Transverse colon (tissue), 4 donors: ENCODE measurements around the gene RHOC. TPM values are rescaled to one million over a fixed set of nuclear protein-coding genes. Genes with fewer than 3 reads are reported as not detected.
"Not testable (repeated sequence)": the region's sequence is repeated elsewhere in the genome, so short reads cannot be mapped to it uniquely, and the experiment has no call there.

Experiments used
- DNase-seq: peaks from one replicate; pipeline ENCODE4 v3.0.0-alpha.2; 2019
- H3K27ac ChIP-seq, 4 donors: fragments of 200-600 bp; sonication (generic); 2 replicates each; pipeline ENCODE4 v1.5.1; 2016 to 2018; ENCODE audit warnings: inconsistent platforms in 4 of 4
- H3K27me3 ChIP-seq: fragments of 200-600 bp; sonication (generic); 2 replicates; pipeline ENCODE4 v1.5.1; 2017; ENCODE audit warnings: inconsistent platforms
- H3K36me3 ChIP-seq, 4 donors: fragments of 200-600 bp; sonication (generic); 2 replicates each; pipeline ENCODE4 v1.5.1; 2017 to 2019; ENCODE audit warnings: inconsistent platforms in 4 of 4
- H3K4me1 ChIP-seq, 4 donors: fragments of 200-600 bp; sonication (generic); 2 replicates each; pipeline ENCODE4 v1.5.1; 2017 to 2020; ENCODE audit warnings: inconsistent platforms in 4 of 4
- H3K4me3 ChIP-seq, 4 donors: fragments of 200-600 bp; sonication (generic); 1 replicate in 1 of 4; 2 replicates in 3 of 4; pipeline versions ENCODE4 v1.5.1 to v1.6.1; 2017 to 2019; ENCODE audit warnings: inconsistent platforms in 4 of 4
- H3K9me3 ChIP-seq, 2 donors: fragments of 200-600 bp; sonication (generic); 2 replicates each; pipeline ENCODE4 v1.5.1; 2017 to 2019; ENCODE audit warnings: inconsistent platforms in 2 of 2
- EP300 ChIP-seq: sonication (generic); formaldehyde crosslinking; IDR thresholded peaks from one replicate; pipeline ENCODE4 v1.6.1; 2017; ENCODE audit warnings: antibody characterized with exemption, low read depth
- POLR2A ChIP-seq: fragments of 450-650 bp; IDR thresholded peaks from one replicate; pipeline ENCODE4 v1.6.1; 2016; ENCODE audit warnings: antibody characterized with exemption, mild to moderate bottlenecking, moderate library complexity
- POLR2AphosphoS5 ChIP-seq, 3 donors: sonication (generic); formaldehyde crosslinking; IDR thresholded peaks; one replicate each; pipeline ENCODE4 v1.6.1; 2016; ENCODE audit warnings: antibody characterized with exemption in 3 of 3
- WGBS, 2 donors: methylation state at CpG; one replicate each; pipeline ENCODE4 v1.1.5; 2018; ENCODE audit warnings: low coverage in 1 of 2; 5-methylcytosine and 5-hydroxymethylcytosine counted together
- in situ Hi-C, 4 donors: fragments of 200-750 bp; cut with MboI; loops; one replicate each; pipeline versions ENCODE4 v1.15.0 to v1.15.1; 2017; ENCODE audit warnings: low sequenced_read_pairs in 3 of 4, low pct_ligation_motif_present in 1 of 4, low pct_unique_long_range_greater_than_20kb in 1 of 4
- intact Hi-C: fragments of 100-400 bp; cut with DNase I; formaldehyde crosslinking; loops from one replicate; pipeline ENCODE4 v1.15.1; 2023; ENCODE audit warnings: low total_unique reads
- total RNA-seq, 4 donors: library from RNA; depleted of rRNA; stranded (reverse); fragments of >200 nt; gene quantifications; one replicate each; pipeline ENCODE4 v1.1.0, GENCODE V29; 2016
- TF ChIP-seq, protein P1 (sequence below), 5 experiments: fragments of 200-600 bp in 3 of 5; fragments of 450-650 bp in 2 of 5; sonication (generic) in 3 of 5; IDR thresholded peaks; 1 replicate in 2 of 5; 2 replicates in 3 of 5; pipeline ENCODE4 v1.5.1; 2016 to 2017; ENCODE audit warnings: antibody characterized with exemption in 5 of 5, inconsistent platforms in 3 of 5, mild to moderate bottlenecking in 2 of 5, moderate library complexity in 1 of 5

Gene RHOC
- total RNA-seq, 4 donors from 2014 or later = 438 to 737 (median 617) TPM

DNA sequence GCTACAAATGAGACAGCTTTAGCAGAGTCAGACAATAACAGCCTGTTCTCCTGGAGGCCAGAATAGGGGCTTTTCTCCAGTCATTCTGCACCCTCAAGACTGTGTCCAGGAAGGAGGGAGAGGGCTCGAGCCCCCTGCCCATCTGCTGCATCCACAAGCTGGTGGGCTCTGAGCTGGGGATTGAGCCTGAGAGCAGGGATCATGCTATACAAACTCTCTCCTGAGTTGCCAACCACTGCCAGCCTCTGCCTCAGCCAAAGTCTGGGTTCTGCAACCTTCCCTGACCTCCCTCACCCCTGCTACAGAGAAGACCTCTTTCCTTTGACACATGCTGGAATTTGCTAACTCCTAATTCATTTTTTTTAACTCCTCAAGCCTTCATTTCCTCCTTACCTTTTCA, 23.0 kb upstream of the RHOC start:
- in situ Hi-C loops = loop anchor here in 3 of 4 donors (5.0 to 25.0 kb wide), 5 partner anchors 57 to 345 kb away; partner anchors contain the start of gene LRIG2 (in 1 of the 3)
- H3K4me3 ChIP-seq = no peak overlapping the region
- H3K4me1 ChIP-seq = no peaks in the 10 kb centered on the region
- intact Hi-C loops = no loop called here
- no peak for DNase-seq
- H3K27ac ChIP-seq = no peak overlapping the region
- no peaks in the 10 kb centered on the region for H3K9me3 ChIP-seq
- 60 to 100% methylated on average over 1 of the region's 1 CpG for WGBS, 2 donors
- no peak for TF ChIP-seq POLR2A
- no peak for TF ChIP-seq POLR2AphosphoS5 (IDR thresholded peaks at IDR 0.05)
- TF ChIP-seq EP300 = no peak
- TF ChIP-seq, protein P1, sequence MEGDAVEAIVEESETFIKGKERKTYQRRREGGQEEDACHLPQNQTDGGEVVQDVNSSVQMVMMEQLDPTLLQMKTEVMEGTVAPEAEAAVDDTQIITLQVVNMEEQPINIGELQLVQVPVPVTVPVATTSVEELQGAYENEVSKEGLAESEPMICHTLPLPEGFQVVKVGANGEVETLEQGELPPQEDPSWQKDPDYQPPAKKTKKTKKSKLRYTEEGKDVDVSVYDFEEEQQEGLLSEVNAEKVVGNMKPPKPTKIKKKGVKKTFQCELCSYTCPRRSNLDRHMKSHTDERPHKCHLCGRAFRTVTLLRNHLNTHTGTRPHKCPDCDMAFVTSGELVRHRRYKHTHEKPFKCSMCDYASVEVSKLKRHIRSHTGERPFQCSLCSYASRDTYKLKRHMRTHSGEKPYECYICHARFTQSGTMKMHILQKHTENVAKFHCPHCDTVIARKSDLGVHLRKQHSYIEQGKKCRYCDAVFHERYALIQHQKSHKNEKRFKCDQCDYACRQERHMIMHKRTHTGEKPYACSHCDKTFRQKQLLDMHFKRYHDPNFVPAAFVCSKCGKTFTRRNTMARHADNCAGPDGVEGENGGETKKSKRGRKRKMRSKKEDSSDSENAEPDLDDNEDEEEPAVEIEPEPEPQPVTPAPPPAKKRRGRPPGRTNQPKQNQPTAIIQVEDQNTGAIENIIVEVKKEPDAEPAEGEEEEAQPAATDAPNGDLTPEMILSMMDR (IDR thresholded peaks at IDR 0.05) = no peak
- no peaks in the 10 kb centered on the region for H3K36me3 ChIP-seq
- H3K27me3 ChIP-seq = no peaks in the 10 kb centered on the region

DNA sequence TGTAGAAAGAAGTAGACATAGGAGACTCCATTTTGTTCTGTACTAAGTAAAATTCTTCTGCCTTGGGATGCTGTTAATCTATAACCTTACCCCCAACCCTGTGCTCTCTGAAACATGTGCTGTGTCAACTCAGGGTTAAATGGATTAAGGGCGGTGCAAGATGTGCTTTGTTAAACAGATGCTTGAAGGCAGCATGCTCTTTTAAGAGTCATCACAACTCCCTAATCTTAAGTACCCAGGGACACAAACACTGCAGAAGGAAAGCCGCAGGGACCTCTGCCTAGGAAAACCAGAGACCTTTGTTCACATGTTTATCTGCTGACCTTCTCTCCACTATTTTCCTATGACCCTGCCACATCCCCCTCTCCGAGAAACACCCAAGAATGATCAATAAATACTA, 22.1 kb upstream of the RHOC start:
- H3K36me3 ChIP-seq, intact Hi-C loops, H3K4me3 ChIP-seq, DNase-seq, H3K27me3 ChIP-seq, H3K9me3 ChIP-seq, H3K27ac ChIP-seq, H3K4me1 ChIP-seq: not testable (repeated sequence)
- in situ Hi-C loops = loop anchor here in 3 of 4 donors (10.0 to 25.0 kb wide), 4 partner anchors 76 to 346 kb away; partner anchors contain the start of gene LRIG2 (in 1 of the 3)
- 82 to 86% methylated on average over 2 to 3 of the region's 3 CpGs for WGBS, 2 donors

GRCh38 chr1:112728306-112728971, 21.5 kb upstream of the RHOC start:
- H3K36me3 ChIP-seq, H3K4me3 ChIP-seq, H3K27me3 ChIP-seq, H3K27ac ChIP-seq, intact Hi-C loops, H3K9me3 ChIP-seq, H3K4me1 ChIP-seq, DNase-seq: not testable (repeated sequence)
- WGBS, 2 donors = 92% methylated on average over 21 of the region's 33 CpGs; no CpG with 5 or more reads in 1 of the 2 donors
- in situ Hi-C loops = loop anchor here in 3 of 4 donors (10.0 to 25.0 kb wide), 4 partner anchors 76 to 346 kb away; partner anchors contain the start of gene LRIG2 (in 1 of the 3)

DNA sequence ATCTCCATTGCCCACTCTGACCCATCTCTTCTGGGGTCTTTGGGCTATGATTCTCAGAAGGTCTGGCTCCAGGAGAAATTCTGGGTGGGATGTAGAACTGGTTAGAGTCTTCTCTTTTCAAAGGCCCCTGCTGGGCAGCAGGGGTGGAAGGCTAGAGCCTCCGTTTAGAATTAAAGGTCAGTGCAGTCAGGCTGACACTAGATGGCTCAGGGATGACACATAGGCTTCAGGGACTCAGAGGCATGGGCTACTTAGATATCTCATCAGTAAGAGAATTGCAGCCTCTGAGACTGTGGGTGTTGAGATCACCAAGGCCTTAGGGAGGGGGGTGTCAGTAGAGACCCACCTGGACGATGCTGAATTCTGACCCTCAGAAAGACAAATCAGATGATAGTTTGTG, 20.8 kb upstream of the RHOC start:
- no peaks in the 10 kb centered on the region for H3K9me3 ChIP-seq
- no peak for DNase-seq
- peaks cover 0 to 5% (median 3%) of the 10 kb centered on the region in 4 donors for H3K4me1 ChIP-seq
- in situ Hi-C loops (loop anchor here in 3 of 4 donors (10.0 to 25.0 kb wide), 4 partner anchors 77 to 347 kb away; partner anchors contain the start of gene LRIG2 (in 1 of the 3)), intact Hi-C loops (no loop called here)
- no peak overlapping the region for H3K4me3 ChIP-seq
- no peaks in the 10 kb centered on the region for H3K27me3 ChIP-seq
- no peak overlapping the region for H3K27ac ChIP-seq
- H3K36me3 ChIP-seq = no peaks in the 10 kb centered on the region
- WGBS, 2 donors = 54% methylated on average over 2 of the region's 2 CpGs; no CpG with 5 or more reads in 1 of the 2 donors
- TF ChIP-seq, protein P1 (IDR thresholded peaks at IDR 0.05) = no peak
- TF ChIP-seq POLR2AphosphoS5 (IDR thresholded peaks at IDR 0.05) (no peak), EP300 (no peak), POLR2A (no peak)

DNA sequence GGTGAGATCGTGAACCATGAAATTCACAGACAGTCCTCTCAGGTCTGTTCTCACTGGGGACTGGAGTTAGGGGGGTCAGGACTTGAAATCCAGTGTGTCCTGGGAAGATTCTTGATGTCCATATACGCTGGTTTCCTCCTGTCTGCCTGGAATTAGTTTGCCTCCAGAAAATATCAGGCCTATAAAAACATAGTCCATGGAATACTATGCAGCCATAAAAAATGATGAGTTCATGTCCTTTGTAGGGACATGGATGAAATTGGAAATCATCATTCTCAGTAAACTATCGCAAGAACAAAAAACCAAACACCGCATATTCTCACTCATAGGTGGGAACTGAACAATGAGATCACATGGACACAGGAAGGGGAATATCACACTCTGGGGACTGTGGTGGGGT, 17.3 kb upstream of the RHOC start:
- 98% methylated on average over 4 of the region's 4 CpGs; no CpG with 5 or more reads in 1 of the 2 donors for WGBS, 2 donors
- intact Hi-C loops, H3K36me3 ChIP-seq, H3K27ac ChIP-seq, DNase-seq, H3K9me3 ChIP-seq, H3K4me3 ChIP-seq, H3K27me3 ChIP-seq: not testable (repeated sequence)
- in situ Hi-C loops = loop anchor here in 3 of 4 donors (10.0 to 25.0 kb wide), 4 partner anchors 81 to 351 kb away; partner anchors contain the start of gene LRIG2 (in 2 of the 3)
- peaks cover 0 to 12% (median 8%) of the 10 kb centered on the region in 4 donors for H3K4me1 ChIP-seq
